Activated CD4-positive, CD25-positive, alpha-beta regulatory T cell (primary cell): ENCODE results near the gene SYT17.

Source experiments
- DNase-seq, 4 experiments: peaks; one replicate each; lab custom pipeline; 2025; lab: John Stamatoyannopoulos, UW

SYT17 gene, protein sequence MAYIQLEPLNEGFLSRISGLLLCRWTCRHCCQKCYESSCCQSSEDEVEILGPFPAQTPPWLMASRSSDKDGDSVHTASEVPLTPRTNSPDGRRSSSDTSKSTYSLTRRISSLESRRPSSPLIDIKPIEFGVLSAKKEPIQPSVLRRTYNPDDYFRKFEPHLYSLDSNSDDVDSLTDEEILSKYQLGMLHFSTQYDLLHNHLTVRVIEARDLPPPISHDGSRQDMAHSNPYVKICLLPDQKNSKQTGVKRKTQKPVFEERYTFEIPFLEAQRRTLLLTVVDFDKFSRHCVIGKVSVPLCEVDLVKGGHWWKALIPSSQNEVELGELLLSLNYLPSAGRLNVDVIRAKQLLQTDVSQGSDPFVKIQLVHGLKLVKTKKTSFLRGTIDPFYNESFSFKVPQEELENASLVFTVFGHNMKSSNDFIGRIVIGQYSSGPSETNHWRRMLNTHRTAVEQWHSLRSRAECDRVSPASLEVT

DNA sequence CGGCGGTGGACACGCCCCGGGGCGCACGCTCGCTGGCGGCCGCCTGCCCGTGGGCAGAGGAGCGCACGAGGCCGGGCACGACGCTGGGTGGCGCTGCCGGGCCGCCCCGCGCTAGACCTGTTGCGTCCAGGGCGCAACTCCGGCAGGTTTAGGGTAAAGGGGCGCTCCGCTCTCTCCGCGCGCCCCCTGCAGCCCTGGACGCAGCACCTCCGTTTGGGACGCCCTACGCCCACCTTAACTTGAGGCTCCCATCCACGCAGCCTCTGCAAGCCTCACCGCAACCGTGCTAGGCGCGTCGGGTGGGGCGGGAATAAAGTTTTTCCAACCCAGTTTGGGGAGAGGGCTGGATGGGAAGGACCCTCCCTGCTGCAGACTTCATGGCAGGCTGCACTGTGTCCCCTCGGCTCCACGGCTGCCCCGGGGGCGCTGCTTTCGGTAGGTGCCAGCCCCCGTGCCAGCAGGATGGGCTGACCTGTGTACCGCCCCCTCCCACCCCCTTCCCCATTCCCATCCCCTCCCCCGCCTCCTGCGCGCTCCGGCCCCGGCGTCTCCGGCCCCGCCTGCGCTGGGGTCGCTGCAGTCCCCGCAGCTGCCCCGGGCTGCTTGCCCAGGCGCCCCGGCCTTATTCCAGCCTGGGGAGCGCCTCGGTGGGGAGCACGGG is at the start of gene SYT17:
Gene SYT17 (plus strand): TSS at position 531 of the 661 bp plus-strand sequence. CDS start 407 bp downstream, outside the sequence.
- no peak for DNase-seq

DNA sequence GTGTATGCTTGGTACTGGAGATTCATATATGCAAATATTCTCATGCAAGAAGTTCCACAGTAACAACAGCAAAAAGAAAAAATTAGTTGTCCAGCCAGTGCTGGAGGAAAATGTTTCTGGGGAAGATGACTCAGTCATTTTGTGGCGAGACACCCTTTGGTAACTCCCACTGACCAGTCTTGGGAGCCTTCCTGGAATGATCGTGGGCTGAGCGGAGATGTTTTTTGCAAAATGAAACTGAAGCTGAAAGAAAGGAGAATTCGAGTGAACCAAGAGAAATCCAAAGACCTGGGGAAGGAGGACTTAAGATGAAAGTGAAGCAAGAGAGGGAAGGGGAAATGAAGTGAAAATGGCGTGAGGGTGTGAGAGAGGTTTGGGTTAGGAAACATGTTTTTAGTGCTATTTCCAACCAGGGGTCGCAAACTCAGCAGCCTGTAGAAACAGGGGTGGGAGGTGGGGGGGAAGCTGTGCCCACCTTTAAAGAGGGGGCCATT is 49.1 kb upstream of the SYT17 start:
- no peak for DNase-seq

DNA sequence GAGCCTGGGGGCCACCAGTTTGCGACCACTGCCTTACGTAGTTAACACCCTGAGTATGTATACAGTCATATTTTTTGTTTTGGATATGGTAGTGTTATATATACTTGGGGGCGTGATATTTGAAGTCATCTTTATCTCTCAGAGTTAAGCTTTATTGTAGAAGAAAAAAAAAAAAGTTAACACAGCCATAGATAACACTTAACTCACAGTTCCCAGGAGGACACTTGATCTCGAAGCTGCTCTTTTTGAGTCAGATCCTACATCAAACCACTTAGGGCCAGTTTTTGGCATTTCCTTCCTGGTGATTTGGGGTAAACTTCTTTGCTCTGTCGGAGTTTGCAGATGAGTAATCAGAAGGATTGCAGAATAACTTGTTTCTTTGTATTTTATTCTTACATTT is 48.5 kb upstream of the SYT17 start:
- no peak for DNase-seq

DNA sequence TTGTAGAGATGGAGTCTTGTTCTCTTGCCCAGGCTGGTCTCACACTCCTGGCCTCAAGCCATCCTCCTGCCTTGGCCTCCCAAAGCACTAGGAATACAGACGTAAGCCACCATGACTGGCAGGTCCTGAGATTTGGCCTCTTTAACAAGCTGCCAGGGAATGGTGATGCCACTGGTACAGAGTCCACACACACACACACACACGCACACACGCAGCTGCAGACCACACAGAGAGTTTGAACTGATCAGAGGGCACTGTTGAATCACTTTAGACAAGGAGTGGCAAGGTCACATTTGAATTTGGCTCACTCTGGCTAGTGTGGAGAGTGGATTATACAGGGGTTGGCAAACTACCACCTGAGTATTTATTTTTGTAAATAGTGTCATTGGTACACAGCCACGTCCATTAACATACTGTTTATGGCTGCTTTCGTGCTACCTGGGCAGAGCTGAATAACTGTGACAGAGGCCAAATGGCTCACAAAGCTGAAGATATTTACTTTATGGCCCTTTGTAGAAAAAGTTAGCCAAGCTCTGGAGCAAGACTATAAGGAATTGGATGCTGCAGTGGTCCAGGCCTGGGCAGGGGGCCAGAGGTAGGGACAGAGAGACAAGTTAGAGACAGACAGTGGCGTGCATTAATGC is 44.4 kb upstream of the SYT17 start:
- no peak for DNase-seq

DNA sequence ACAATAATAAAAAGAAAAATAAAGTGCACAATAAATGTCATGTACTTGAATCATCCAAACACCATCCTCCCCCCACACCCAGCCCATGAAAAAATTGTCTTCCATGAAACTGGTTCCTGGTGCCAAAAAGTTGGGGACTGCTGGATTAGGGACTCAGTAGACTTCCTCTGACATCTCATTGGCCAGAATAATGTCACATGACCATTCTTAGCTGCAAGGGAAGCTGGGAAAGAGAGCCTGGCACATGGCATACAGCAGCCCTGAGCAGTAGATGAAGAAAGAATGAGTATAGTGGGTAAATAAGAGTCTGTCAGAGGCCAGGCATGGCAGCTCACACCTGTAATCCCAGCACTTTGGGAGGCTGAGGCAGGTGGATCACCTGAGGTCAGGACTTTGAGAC is 41.7 kb upstream of the SYT17 start:
- no peak for DNase-seq

DNA sequence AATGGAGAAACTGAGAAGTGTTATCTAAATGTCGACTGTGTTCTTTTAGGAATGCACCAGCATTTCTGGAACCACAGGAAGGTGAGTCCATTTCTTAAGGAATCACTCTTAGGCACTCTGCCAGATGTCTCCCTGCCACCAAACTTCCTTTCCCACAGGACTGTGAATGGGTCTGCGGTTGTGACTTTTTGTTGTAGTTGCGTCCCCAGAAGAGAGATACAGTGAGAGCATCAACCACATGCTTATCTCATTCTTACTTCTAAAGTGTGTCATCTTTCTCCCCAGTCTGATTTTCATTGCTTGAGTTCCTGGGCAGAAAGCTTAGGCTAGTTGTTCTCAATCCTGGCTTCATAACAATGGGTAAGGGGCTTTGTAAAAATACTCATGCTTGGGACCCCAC is 40.8 kb upstream of the SYT17 start:
- DNase-seq, result no peak

DNA sequence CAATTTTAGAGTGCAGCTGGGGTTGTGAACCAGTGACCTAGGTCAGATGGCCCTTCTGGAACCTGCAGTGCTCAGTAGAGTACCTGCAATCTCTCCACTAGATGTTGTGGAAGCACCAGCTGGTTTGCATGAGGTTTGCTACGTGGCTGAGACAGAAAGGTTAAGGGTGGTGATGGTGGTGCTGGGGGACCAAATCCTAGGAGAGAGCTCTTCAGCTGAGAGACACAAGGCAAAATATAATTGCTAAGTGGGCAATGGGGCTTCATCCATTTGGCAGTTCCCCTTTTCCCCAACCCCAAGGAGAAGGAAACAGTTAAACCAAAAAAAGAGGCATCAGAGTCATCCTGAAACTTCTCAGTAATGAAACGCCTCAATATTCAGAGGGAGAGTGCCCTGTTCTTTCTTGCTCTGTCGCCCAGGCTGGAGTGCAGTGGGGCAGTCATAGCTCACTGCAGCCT is 40.3 kb upstream of the SYT17 start:
- no peak for DNase-seq

DNA sequence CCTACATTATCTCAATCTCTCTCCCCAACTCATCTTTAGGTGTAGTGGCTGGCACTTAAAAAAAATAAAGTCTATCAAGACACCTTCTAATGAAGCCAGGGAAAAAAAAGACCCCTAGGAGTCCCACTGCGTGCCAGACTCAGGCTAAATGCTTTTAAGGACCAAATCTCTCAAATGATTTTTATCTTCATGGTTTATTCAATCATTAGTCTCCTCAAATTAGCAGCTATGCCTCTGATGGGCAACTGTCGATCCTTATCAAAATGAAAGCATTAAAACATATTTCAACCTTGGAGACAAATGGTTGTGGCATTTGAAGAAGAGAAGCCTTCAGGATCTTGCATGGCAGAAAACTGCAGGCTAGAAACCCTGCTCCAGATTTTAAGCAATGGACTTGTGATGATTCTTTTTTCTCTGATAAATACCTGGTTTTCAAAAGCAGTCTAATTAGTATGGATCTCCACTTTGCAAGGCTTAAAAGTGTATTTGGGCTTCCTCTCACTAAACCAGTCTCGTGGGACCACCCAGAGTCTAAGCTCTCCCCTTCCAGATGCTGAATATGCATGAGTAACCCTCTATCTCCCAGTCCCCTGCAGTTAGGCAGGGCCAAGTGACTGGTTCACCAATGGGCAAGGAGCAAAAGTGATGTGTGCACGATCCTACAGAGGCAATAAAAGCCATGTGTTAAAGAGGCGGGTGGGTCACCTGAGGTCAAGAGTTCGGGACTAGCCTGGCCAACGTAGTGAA is 39.4 kb upstream of the SYT17 start:
- DNase-seq, result no peak

DNA sequence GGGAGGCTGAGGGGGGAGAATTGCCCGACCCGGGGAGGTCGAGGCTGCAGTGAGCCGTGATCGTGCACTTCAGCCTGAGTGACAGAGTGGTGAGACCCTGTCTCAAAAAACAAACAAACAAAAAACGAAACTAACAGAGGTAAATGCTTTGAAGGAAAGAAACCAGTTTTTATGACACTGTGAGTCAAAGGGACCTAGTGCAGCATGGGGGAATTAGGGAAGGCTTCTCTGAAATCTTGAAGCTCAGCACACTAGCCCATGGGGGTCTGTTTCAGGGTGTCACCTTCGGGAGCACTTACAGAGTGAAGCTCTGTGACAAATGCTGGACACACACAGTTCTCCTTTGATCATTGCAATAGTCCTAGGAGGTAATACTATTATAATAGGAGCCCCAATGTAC is 37.7 kb upstream of the SYT17 start:
- no peak for DNase-seq

DNA sequence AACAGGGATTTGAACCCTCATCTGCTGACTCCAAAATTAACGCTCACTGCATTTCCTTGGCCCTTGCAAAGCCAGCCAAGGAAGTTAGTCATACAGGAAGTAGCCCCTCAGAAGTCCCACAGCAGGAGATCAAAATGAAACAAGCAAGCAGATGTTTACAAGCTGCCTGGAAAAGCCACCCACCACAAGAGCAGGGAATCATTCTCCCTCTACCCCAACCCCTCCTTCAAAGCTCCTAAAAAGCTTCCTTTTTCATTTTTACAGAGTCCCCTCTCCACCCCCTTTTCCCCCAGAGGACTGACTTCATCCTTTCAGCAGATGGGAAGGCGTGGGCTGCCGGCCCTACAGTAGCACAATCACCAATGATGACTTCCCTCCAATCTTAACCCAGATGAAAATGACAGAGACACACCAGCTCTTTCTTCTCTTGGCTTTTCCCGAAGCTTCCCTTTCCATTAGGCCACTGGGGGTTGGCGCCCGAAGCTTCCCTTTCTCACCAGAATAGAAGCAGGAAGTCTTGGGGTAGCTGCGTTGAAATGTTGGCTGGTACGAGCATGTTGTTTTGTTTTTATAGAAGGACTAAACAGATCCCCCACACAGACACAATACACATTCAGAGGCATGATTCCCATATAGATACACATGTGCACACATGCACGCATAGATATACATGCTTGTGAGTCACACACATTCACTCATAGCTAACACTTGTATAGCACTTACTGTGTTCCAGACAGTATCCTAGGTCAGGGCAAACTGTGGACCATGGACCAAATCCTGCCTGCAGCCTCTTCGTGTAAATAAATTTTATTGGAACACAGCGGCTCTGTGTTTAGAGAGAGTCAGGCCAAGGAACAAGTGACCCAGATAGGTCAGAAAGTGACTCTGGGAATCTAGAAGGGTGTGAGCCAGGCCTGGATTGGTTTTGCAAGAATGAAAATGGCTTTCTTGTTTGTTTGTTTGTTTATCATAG is 36.9 kb upstream of the SYT17 start:
- DNase-seq, result no peak

DNA sequence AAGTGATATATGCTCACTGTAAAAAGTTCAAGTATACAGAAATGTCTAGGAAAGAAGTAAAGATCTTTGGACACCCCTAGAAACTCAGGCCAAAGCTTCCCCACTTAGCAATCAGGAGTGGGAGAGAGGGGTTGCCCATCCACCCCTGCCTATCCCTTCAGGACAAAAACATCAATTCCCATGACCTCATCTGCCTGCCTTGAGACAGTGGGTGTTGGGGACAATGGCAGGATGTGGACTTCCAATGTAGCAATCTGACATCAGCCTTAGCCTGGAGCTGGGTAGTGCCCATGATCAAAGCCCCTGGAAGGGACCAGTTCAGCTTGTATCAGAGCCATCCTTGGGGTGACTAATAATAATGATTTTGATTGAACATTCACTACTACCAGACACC is 36.2 kb upstream of the SYT17 start:
- DNase-seq, result no peak

DNA sequence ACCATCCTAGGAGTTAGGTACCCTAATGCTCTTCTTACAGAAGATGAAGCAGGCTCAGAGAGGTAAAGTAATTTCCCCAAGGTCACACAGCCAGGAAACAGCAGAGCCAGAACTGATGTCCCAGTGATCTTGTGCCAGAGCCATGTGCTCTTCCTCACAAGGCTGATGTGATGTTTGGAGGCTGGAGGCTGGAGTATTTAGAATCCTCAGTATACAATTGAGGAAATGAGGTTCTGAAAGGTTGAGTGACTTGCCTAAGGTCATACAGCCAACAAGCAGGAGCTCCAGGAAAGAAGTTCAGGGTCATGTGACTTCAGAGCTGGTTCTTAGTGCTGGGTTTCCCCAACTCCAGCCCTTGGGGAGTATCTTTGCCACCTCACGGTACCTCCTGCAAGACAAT is 35.8 kb upstream of the SYT17 start:
- no peak for DNase-seq

DNA sequence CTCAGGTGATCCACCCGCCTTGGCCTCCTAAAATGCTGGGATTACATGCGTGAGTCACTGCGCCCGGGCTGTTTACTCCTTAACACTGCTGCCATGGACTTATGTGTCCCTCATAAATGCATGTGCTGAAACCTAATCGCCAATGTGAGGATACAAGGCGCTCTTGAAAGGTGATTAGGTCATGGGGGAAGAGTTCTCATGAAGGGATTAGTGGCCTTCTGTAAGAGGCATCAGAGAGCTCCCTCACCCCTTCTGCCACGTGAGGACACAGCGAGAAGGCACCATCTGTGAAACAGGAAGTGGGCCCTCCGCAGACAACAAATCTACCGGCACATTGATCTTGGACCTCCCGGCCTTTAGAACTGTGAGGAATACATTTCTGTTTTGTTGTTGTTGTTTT is 35.1 kb upstream of the SYT17 start:
- no peak for DNase-seq

DNA sequence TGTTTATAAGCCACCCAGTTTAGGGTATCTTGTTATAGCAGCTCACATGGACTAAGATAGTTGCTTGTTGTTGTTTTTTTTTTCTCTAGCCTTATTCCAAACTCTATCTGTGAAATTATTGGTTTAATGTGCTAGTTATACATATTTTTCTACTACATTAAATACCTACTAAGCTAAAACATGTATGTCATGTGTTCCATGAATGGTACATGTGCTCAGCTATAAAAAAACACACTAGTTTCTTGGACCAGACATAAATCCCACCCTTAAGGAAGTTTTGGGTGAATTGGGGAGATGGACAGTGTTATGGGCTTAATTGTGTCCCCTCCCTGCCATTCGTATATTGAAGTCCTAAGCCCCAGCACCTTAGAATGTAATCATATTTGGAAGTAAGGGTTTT is 34.4 kb upstream of the SYT17 start:
- DNase-seq, result no peak

DNA sequence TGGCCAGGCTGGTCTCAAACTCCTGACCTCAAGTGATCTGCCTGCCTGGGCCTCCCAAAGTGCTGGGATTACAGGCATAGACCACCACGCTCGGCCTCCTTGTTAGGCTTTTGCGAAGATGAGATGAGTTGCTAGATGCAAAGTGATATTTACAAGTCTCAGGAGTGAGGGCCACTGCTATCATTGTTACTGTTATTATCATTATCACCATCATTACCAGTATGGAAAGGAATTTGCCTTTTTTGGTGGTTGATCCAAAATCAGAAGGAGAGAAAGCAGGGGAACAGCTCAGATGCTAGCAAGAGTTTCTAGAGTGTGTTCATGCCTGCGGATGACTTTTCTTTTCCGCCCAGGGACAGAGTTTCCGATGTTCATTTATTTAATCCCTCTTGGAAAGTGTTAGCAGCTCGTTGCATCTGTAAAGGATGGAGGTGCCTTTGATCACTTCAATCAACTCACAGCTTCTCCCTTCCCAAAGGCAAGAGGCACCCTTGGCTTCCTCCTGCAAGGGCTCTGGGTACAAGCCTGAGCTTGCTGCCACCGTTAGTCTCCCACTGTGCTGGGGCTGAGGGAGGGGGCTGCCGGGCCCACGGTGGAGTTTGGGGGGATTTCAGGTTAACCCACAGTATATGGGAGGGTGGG is 32.7 kb upstream of the SYT17 start:
- DNase-seq, result no peak

DNA sequence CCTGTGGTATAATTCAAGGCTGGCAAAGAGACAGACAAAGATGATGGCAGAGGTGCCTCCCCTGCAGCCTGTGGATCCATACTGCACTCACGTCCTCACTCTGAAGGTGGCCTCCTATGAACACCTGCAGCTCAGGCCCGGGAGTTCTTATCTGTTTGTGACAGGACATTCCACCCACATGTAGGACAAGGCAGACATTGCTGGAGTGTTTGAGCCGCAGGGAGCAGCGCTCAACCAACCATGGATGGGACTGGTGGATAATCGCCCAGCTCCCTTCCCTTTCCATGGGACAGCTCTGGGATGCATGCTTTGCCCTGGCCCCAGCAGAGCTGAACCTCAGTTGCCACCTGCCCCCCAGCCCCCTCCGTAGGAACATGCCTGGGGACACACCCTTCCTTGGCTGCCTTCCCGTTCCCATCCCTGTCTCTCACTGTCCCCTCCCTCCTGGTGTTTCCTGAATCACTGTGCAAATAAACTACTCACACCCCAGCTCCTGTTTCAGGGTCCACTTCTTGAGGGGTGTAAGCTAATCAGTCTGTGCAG is 32.1 kb upstream of the SYT17 start:
- DNase-seq, result no peak

DNA sequence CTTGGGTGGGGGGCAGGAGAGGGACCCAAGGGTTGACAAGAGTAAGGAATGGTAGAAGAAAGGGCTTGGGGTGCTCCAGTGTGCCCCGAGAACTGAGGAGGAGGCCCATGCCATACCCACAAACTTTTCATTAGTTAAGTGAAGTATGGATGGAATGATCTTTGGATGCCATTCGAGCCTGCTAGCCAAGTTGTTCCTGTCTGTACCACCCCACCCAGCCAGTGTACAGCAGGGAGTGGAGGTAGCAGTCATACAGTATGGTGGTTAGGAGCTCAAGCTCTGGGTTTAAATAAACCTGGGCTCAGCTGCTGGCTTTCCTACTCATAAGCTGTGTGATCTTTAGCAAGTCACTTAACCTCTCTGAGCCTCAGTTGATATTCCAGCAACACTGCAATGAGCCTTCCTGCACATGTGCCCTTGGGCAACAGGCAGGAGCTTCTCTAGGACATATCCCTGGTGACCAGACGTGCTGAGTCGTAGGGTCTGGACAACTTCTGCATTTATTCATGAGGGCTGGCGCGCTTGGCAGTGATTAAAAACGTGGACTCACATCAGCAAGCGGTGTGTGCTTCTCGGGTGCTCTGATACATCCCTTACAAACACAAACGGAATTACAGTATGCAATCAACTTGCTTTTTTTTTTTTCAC is 31.4 kb upstream of the SYT17 start:
- DNase-seq, result no peak

DNA sequence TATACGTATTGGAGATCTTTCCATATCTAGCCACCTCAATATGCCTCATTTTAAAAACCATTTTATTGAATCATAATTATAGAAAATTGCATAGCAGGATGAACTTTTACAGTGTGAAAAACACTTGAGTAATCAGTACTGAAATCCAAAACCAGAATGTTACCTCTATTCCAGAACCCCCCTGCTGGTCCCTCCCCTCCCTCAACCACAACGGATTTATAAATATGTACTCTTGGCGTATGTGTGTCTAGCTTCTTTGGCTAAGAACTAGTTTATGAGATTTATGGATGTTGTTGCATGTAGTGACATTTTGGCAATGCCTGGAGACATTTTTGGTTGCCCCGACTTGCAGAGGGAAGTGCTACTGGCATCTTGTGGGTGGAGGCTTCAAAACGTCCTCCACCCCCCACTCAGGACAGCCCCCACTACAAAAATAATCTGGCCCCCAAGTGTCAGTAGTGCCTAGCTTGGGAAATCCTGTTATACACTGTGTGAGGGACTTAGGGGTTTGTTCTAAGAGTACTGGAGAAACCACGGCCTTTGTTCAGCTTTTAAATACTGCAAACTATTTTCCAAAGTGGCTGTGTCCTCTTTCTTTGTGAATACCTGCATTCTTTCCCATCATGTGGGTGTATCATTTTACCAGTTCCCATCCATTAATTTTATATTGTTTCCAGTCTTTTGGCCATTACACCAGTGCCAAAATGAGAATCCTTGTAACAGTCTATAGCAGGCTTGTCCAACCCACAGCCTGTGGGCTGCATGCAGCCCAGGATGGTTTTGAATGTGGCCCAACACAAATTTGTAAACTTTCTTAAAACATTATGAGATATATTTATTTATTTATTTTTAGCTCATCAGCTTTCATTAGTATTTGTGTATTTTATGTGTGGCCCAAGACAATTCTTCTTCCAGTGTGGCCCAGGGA is 30.6 kb upstream of the SYT17 start:
- no peak for DNase-seq
